ENCODE data around the gene XXYLT1.
A peak's percentile ranks its signal among the peaks of the same experiment; 100 is the strongest.

Gene XXYLT1

DNA sequence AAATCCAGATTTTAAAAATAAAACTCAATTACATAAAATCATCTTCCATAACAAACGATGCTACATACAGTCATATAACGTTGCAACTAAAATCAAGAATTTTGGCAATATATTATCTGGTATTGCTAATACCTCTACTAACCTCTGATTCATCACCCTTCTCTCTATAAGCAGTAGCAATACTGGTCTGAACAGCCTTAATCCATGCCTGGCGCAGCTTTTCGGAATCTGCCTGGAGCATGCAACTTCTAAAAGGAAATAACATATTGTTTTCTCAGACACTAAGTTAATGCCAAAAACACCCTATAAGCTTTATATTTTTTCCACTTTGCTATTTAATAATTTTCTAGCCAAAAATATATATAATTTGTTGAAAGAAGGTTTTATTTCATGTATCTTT is 35.4 kb upstream of the XXYLT1 start:
- WGBS = 98% methylated on average over 4 of the region's 4 CpGs
- Histone ChIP-seq H3K36me3 (ENCODE audit: control insufficient read depth in 1 of 2, insufficient read depth in 2 of 2, low read depth in 1 of 2, low read length in 2 of 2) (peaks cover 12 to 77% of the 10 kb centered on the region in 2 experiments), H2AFZ (ENCODE audit: low read depth, low read length) (no peak overlapping the region)

DNA sequence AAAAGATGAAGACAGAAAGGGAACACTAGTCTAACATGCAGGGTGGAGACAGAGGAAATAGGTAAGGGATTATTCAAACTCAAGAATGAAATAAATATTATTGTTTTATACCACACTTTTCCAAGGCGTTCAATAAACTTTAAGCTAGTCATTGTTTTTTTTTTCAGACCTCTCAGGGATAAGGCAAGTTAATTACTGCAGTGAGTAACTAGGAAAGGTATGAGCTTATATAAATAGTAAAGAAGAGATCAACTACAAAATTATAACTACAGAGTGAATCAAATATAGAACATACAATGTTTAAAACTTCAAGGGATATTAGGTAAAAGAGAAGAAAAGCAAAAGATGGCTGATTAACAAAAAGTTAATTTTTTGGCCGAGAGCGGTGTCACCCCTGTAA is 31.5 kb upstream of the XXYLT1 start:
- Histone ChIP-seq H3K4me3 (ENCODE audit: insufficient read depth in 1 of 2, low read depth in 1 of 2, low read length in 2 of 2) (no peak overlapping the region), H3K4ac (ENCODE audit: low read depth in 1 of 2, low read length in 2 of 2) (no peak overlapping the region), H3K9me3 (ENCODE audit: control insufficient read depth, low read length) (no peaks in the 10 kb centered on the region), H3K23ac (ENCODE audit: low read length in 2 of 2) (no peak overlapping the region), H2BK120ac (ENCODE audit: low read depth, low read length) (no peak overlapping the region), H3K27ac (ENCODE audit: low read length, poor library complexity, severe bottlenecking) (no peak overlapping the region), H3K14ac (ENCODE audit: low read length in 2 of 2) (no peak overlapping the region), H3K4me1 (ENCODE audit: control insufficient read depth, insufficient read depth, low read depth, low read length) (peaks cover 1% of the 10 kb centered on the region), H3K4me2 (ENCODE audit: low read length, poor library complexity, severe bottlenecking) (no peak overlapping the region), H3K36me3 (ENCODE audit: control insufficient read depth in 1 of 2, insufficient read depth in 2 of 2, low read depth in 1 of 2, low read length in 2 of 2) (peaks cover 16 to 78% of the 10 kb centered on the region in 2 experiments), H2BK5ac (ENCODE audit: low read depth, low read length, poor library complexity, severe bottlenecking) (no peak overlapping the region), H4K8ac (ENCODE audit: low read length) (no peak overlapping the region), H3K18ac (ENCODE audit: low read depth in 1 of 2, low read length in 2 of 2) (no peak overlapping the region), H2AFZ (ENCODE audit: low read depth, low read length) (no peak overlapping the region), H3K9ac (ENCODE audit: low read length) (no peak overlapping the region), H3K27me3 (ENCODE audit: control insufficient read depth in 1 of 2, insufficient read depth in 1 of 2, low read length in 2 of 2) (no peaks in the 10 kb centered on the region), H2AK5ac (ENCODE audit: low read length, severe bottlenecking) (no peak overlapping the region), H4K91ac (ENCODE audit: low read length) (no peak overlapping the region), H3K79me1 (replicated peaks; ENCODE audit: low read length, poor library complexity, severe bottlenecking) (peaks cover 15% of the 10 kb centered on the region), H2BK15ac (ENCODE audit: low read depth, poor library complexity, severe bottlenecking) (no peak overlapping the region), H2BK12ac (ENCODE audit: low read length in 2 of 2) (no peak overlapping the region)
- WGBS = 96% methylated on average over 2 of the region's 3 CpGs
- peak; percentile 13 for DNase-seq

More for the DNA sequence above, 35.4 kb upstream of the XXYLT1 start:
- no peaks in the 10 kb centered on the region for H3K9me3 ChIP-seq (ENCODE audit: control insufficient read depth, low read length)
- H3K23ac ChIP-seq (ENCODE audit: low read length in 2 of 2) = no peak overlapping the region
- H3K4ac ChIP-seq (ENCODE audit: low read depth in 1 of 2, low read length in 2 of 2) = no peak overlapping the region
- no peak overlapping the region for H3K4me2 ChIP-seq (ENCODE audit: low read length, poor library complexity, severe bottlenecking)
- no peak overlapping the region for H2BK15ac ChIP-seq (ENCODE audit: low read depth, poor library complexity, severe bottlenecking)
- H3K4me1 ChIP-seq (ENCODE audit: control insufficient read depth, insufficient read depth, low read depth, low read length) = peaks cover 1% of the 10 kb centered on the region
- H4K91ac ChIP-seq (ENCODE audit: low read length) = no peak overlapping the region
- no peak overlapping the region for H3K4me3 ChIP-seq (ENCODE audit: insufficient read depth in 1 of 2, low read depth in 1 of 2, low read length in 2 of 2)
- H2BK120ac ChIP-seq (ENCODE audit: low read depth, low read length) = no peak overlapping the region
- no peak overlapping the region for H2BK5ac ChIP-seq (ENCODE audit: low read depth, low read length, poor library complexity, severe bottlenecking)
- no peak overlapping the region for H3K9ac ChIP-seq (ENCODE audit: low read length)
- no peak for DNase-seq
- no peak overlapping the region for H2AK5ac ChIP-seq (ENCODE audit: low read length, severe bottlenecking)
- H4K8ac ChIP-seq (ENCODE audit: low read length) = no peak overlapping the region
- H3K18ac ChIP-seq (ENCODE audit: low read depth in 1 of 2, low read length in 2 of 2) = no peak overlapping the region
- peaks cover 14% of the 10 kb centered on the region for H3K79me1 ChIP-seq (replicated peaks; ENCODE audit: low read length, poor library complexity, severe bottlenecking)
- H3K27ac ChIP-seq (ENCODE audit: low read length, poor library complexity, severe bottlenecking) = no peak overlapping the region
- H2BK12ac ChIP-seq (ENCODE audit: low read length in 2 of 2) = no peak overlapping the region
- H3K14ac ChIP-seq (ENCODE audit: low read length in 2 of 2) = no peak overlapping the region
- no peaks in the 10 kb centered on the region for H3K27me3 ChIP-seq (ENCODE audit: control insufficient read depth in 1 of 2, insufficient read depth in 1 of 2, low read length in 2 of 2)

DNA sequence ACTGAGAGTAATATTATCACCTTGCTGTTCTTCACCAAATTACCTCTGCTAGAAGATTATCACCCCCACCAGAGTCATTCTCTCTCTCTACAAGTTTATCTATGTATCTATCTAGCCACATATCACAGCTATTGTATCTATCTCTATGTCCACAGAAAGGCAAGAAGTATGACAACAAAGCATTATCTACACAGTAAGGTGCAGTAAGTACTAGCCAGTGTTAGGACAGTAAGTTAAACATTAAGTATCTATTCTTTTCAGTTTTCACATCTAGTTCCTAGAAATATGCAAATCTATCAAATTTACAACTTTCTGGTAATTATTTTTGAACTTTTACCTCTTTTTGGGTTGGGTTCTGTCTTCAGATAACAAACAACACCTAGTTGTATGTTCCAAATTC is 26.5 kb upstream of the XXYLT1 start:
- Histone ChIP-seq H3K9ac (ENCODE audit: low read length) (no peak overlapping the region), H3K4me2 (ENCODE audit: low read length, poor library complexity, severe bottlenecking) (no peak overlapping the region), H3K27me3 (ENCODE audit: control insufficient read depth in 1 of 2, insufficient read depth in 1 of 2, low read length in 2 of 2) (no peaks in the 10 kb centered on the region), H2BK15ac (ENCODE audit: low read depth, poor library complexity, severe bottlenecking) (no peak overlapping the region), H3K4ac (ENCODE audit: low read depth in 1 of 2, low read length in 2 of 2) (no peak overlapping the region), H2AFZ (ENCODE audit: low read depth, low read length) (no peak overlapping the region), H3K14ac (ENCODE audit: low read length in 2 of 2) (no peak overlapping the region), H3K9me3 (ENCODE audit: control insufficient read depth, low read length) (no peaks in the 10 kb centered on the region), H3K23ac (ENCODE audit: low read length in 2 of 2) (no peak overlapping the region), H3K79me1 (replicated peaks; ENCODE audit: low read length, poor library complexity, severe bottlenecking) (peaks cover 8% of the 10 kb centered on the region), H3K18ac (ENCODE audit: low read depth in 1 of 2, low read length in 2 of 2) (no peak overlapping the region), H2BK5ac (ENCODE audit: low read depth, low read length, poor library complexity, severe bottlenecking) (no peak overlapping the region), H2BK120ac (ENCODE audit: low read depth, low read length) (no peak overlapping the region), H3K4me1 (ENCODE audit: control insufficient read depth, insufficient read depth, low read depth, low read length) (no peaks in the 10 kb centered on the region), H4K8ac (ENCODE audit: low read length) (no peak overlapping the region), H2AK5ac (ENCODE audit: low read length, severe bottlenecking) (no peak overlapping the region), H4K91ac (ENCODE audit: low read length) (no peak overlapping the region), H3K36me3 (ENCODE audit: control insufficient read depth in 1 of 2, insufficient read depth in 2 of 2, low read depth in 1 of 2, low read length in 2 of 2) (peaks cover 12 to 69% of the 10 kb centered on the region in 2 experiments), H3K27ac (ENCODE audit: low read length, poor library complexity, severe bottlenecking) (no peak overlapping the region), H2BK12ac (ENCODE audit: low read length in 2 of 2) (no peak overlapping the region), H3K4me3 (ENCODE audit: insufficient read depth in 1 of 2, low read depth in 1 of 2, low read length in 2 of 2) (no peak overlapping the region)
- DNase-seq = no peak

DNA sequence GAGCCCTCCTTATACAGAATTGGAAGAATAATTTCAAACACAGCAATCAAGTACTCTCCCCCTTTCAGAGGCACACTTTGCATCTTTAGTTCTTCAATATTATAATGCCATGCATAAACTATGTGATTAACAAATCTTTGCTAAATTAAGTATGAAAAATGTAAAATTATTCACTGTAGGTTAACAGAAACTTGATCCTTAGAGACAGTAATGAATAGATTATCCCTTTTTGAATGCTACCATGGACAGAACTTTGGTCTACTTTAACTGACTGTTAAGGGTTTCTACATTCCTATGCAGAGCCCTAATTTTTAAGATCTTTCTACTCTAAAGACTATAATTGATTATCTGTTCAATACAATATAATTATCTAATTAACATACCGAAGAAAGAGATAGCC is 25.7 kb upstream of the XXYLT1 start:
- DNase-seq = no peak
- H2BK120ac ChIP-seq (ENCODE audit: low read depth, low read length) = no peak overlapping the region
- no peak overlapping the region for H3K23ac ChIP-seq (ENCODE audit: low read length in 2 of 2)
- no peaks in the 10 kb centered on the region for H3K27me3 ChIP-seq (ENCODE audit: control insufficient read depth in 1 of 2, insufficient read depth in 1 of 2, low read length in 2 of 2)
- no peak overlapping the region for H3K9ac ChIP-seq (ENCODE audit: low read length)
- no CpG with 5 or more reads among the region's 1 CpG for WGBS
- no peak overlapping the region for H2BK12ac ChIP-seq (ENCODE audit: low read length in 2 of 2)
- no peak overlapping the region for H3K4ac ChIP-seq (ENCODE audit: low read depth in 1 of 2, low read length in 2 of 2)
- H4K91ac ChIP-seq (ENCODE audit: low read length) = no peak overlapping the region
- H2AFZ ChIP-seq (ENCODE audit: low read depth, low read length) = no peak overlapping the region
- H4K8ac ChIP-seq (ENCODE audit: low read length) = no peak overlapping the region
- H3K4me3 ChIP-seq (ENCODE audit: insufficient read depth in 1 of 2, low read depth in 1 of 2, low read length in 2 of 2) = no peak overlapping the region
- peaks cover 8 to 70% of the 10 kb centered on the region in 2 experiments for H3K36me3 ChIP-seq (ENCODE audit: control insufficient read depth in 1 of 2, insufficient read depth in 2 of 2, low read depth in 1 of 2, low read length in 2 of 2)
- H3K14ac ChIP-seq (ENCODE audit: low read length in 2 of 2) = no peak overlapping the region
- no peaks in the 10 kb centered on the region for H3K9me3 ChIP-seq (ENCODE audit: control insufficient read depth, low read length)
- H3K79me1 ChIP-seq (replicated peaks; ENCODE audit: low read length, poor library complexity, severe bottlenecking) = peaks cover 5% of the 10 kb centered on the region
- no peak overlapping the region for H3K4me2 ChIP-seq (ENCODE audit: low read length, poor library complexity, severe bottlenecking)
- no peak overlapping the region for H2BK15ac ChIP-seq (ENCODE audit: low read depth, poor library complexity, severe bottlenecking)
- H2AK5ac ChIP-seq (ENCODE audit: low read length, severe bottlenecking) = no peak overlapping the region
- no peak overlapping the region for H2BK5ac ChIP-seq (ENCODE audit: low read depth, low read length, poor library complexity, severe bottlenecking)
- H3K4me1 ChIP-seq (ENCODE audit: control insufficient read depth, insufficient read depth, low read depth, low read length) = no peaks in the 10 kb centered on the region
- H3K18ac ChIP-seq (ENCODE audit: low read depth in 1 of 2, low read length in 2 of 2) = no peak overlapping the region
- H3K27ac ChIP-seq (ENCODE audit: low read length, poor library complexity, severe bottlenecking) = no peak overlapping the region
